ENCODE results near the gene SDHAF3. TPM values are rescaled to one million over a fixed set of nuclear protein-coding genes. Genes with fewer than 3 reads are reported as not detected.
A peak's percentile ranks its signal among the peaks of the same experiment; 100 is the strongest.

SDHAF3 gene
- total and polyA plus RNA-seq, 2 of the 8 experiments (the other 6 are each of a cell fraction or from before 2014, with no cell fraction given) = 12.0 to 31.3 TPM

- ChIA-PET CTCF (ENCODE audit: partially characterized antibody) (interaction anchor here (0.5 to 3.2 kb wide), 31 partner anchors 10 to 1187 kb away, joined by 3 to 24 read pairs (median 4); partner anchors contain the start of gene SDHAF3), POLR2A (ENCODE audit: partially characterized antibody) (interaction anchor here (0.8 kb wide), 1 partner anchor 82 kb away, joined by 3 read pairs; no protein-coding TSS in a partner anchor)
- Histone ChIP-seq H3K18ac (ENCODE audit: extremely low read depth, low read length) (peak overlapping the region; percentile 32; the same call in 1 of the 2 replicates), H3K14ac (ENCODE audit: insufficient read length) (no peak overlapping the region), H2BK12ac (ENCODE audit: low read depth, low read length) (no peak overlapping the region), H3K79me1 (ENCODE audit: low read depth, low read length) (no peaks in the 10 kb centered on the region), H4K5ac (ENCODE audit: insufficient read length, low read depth, low read length) (no peak overlapping the region), H3K9ac (replicated peaks in 1 of 4; ENCODE audit: extremely low read depth in 1 of 4, low read depth in 3 of 4, low read length in 3 of 4) (no peak overlapping the region), H2AFZ (ENCODE audit: low read length) (0 out of 2 replicates have a peak overlapping the region, but pooled peaks have one; percentile 14), H3K4ac (replicated peaks; ENCODE audit: insufficient read length, low read depth, low read length) (no peak overlapping the region), H3K9me3 (ENCODE audit: insufficient read depth in 2 of 2, low read depth in 1 of 2, low read length in 1 of 2) (peaks cover 3 to 8% of the 10 kb centered on the region in 2 experiments), H3K27ac (ENCODE audit: low read depth, low read length) (no peak overlapping the region), H3K23me2 (ENCODE audit: low read depth, low read length) (no peaks in the 10 kb centered on the region), H2BK120ac (replicated peaks; ENCODE audit: low read depth, low read length) (no peak overlapping the region), H4K8ac (ENCODE audit: extremely low read depth, insufficient read depth, low read length) (no peak overlapping the region), H2AK5ac (ENCODE audit: low read depth, low read length) (no peak overlapping the region), H2BK15ac (ENCODE audit: low read length) (no peak overlapping the region; the same call in 1 of the 2 replicates), H2BK5ac (ENCODE audit: low read depth, low read length) (no peak overlapping the region), H3K27me3 (replicated peaks in 1 of 4; ENCODE audit: control insufficient read depth in 3 of 4, extremely low read depth in 1 of 4, insufficient read depth in 3 of 4, low read length in 3 of 4) (no peaks in the 10 kb centered on the region), H3K79me2 (ENCODE audit: control insufficient read depth in 1 of 2, insufficient read depth in 2 of 2, low read length in 2 of 2) (no peaks in the 10 kb centered on the region), H4K20me1 (replicated peaks in 1 of 2; ENCODE audit: control insufficient read depth in 1 of 2, insufficient read depth in 2 of 2, low read length in 2 of 2) (no peaks in the 10 kb centered on the region), H3K4me2 (ENCODE audit: insufficient read depth in 1 of 2, low read depth in 2 of 2, low read length in 2 of 2) (no peak overlapping the region), H3K4me3 (ENCODE audit: extremely low read depth in 1 of 4, insufficient read depth in 2 of 4, low read depth in 3 of 4, low read length in 4 of 4) (no peak overlapping the region), H3K23ac (ENCODE audit: insufficient read length) (no peak overlapping the region), H2BK20ac (ENCODE audit: low read length) (no peak overlapping the region), H3K36me3 (ENCODE audit: control insufficient read depth in 2 of 4, insufficient read depth in 4 of 4, low read length in 3 of 4) (no peaks in the 10 kb centered on the region), H4K91ac (replicated peaks; ENCODE audit: insufficient read length, low read length) (no peak overlapping the region), H3K56ac (replicated peaks; ENCODE audit: insufficient read length, low read depth, low read length) (no peak overlapping the region), H3K4me1 (replicated peaks in 1 of 4; ENCODE audit: control insufficient read depth in 3 of 4, insufficient read depth in 4 of 4, low read length in 3 of 4) (no peaks in the 10 kb centered on the region)
- FAIRE-seq (peak; percentile 92), DNase-seq (ENCODE audit: low read depth in 1 of 2, low spot score in 2 of 2) (peak; percentile 56 to 95)
- WGBS, 2 experiments (ENCODE audit: extremely low coverage in 1 of 2, insufficient coverage in 1 of 2, insufficient read length in 1 of 2, insufficient replicate concordance in 2 of 2, low coverage in 1 of 2, low lambda C conversion rate in 2 of 2, missing lambda C conversion rate in 1 of 2) = 32% methylated on average over 8 of the region's 8 CpGs; no CpG with 5 or more reads in 1 of the 2 experiments
- TF ChIP-seq, protein P1, sequence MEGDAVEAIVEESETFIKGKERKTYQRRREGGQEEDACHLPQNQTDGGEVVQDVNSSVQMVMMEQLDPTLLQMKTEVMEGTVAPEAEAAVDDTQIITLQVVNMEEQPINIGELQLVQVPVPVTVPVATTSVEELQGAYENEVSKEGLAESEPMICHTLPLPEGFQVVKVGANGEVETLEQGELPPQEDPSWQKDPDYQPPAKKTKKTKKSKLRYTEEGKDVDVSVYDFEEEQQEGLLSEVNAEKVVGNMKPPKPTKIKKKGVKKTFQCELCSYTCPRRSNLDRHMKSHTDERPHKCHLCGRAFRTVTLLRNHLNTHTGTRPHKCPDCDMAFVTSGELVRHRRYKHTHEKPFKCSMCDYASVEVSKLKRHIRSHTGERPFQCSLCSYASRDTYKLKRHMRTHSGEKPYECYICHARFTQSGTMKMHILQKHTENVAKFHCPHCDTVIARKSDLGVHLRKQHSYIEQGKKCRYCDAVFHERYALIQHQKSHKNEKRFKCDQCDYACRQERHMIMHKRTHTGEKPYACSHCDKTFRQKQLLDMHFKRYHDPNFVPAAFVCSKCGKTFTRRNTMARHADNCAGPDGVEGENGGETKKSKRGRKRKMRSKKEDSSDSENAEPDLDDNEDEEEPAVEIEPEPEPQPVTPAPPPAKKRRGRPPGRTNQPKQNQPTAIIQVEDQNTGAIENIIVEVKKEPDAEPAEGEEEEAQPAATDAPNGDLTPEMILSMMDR (IDR thresholded peaks at IDR 0.05; ENCODE audit: control extremely low read depth in 1 of 3, insufficient read depth in 1 of 3, low read depth in 1 of 3, low read length in 3 of 3) = peak; percentile 69 to 92 (median 85)
- TF ChIP-seq RXRA (IDR thresholded peaks at IDR 0.05; ENCODE audit: insufficient read depth, low read depth, low read length) = 0 out of 2 replicates have a peak, but pooled peaks have one; percentile 33
- TF ChIP-seq BCL11A (IDR thresholded peaks at IDR 0.05; ENCODE audit: low read depth in 2 of 2, low read length in 2 of 2) = no peak
- TF ChIP-seq SIN3A (conservative IDR thresholded peaks at IDR 0.05 in 1 of 2, IDR thresholded peaks at IDR 0.05 in 1 of 2; ENCODE audit: low read depth in 1 of 2, low read length in 2 of 2) = peak in 1 of 2 experiments; percentile 53; a peak in 1 of 4 replicates
- peak; percentile 99 to 100 for TF ChIP-seq RAD21 (IDR thresholded peaks at IDR 0.05 in 1 of 2, conservative IDR thresholded peaks at IDR 0.05 in 1 of 2; ENCODE audit: low read depth in 2 of 2, low read length in 2 of 2)
Measured at GRCh38 chr7:97104719-97105238, 12.7 kb upstream of the SDHAF3 start.

Data from H1 (cell line).